Measurements from ENCODE around the gene FOXP1. TPM values are rescaled to one million over a fixed set of nuclear protein-coding genes. Genes with fewer than 3 reads are reported as not detected.

FOXP1 gene
- total and polyA plus RNA-seq, 2 of the 8 experiments (the other 6 are each of a cell fraction or from before 2014, with no cell fraction given) = 13.9 to 25.4 TPM

GRCh38 chr3:71109977-71110285 is 473.6 kb downstream of the FOXP1 start:
- Histone ChIP-seq H3K79me1 (ENCODE audit: low read depth, low read length) (no peaks in the 10 kb centered on the region), H3K4me2 (ENCODE audit: insufficient read depth in 1 of 2, low read depth in 2 of 2, low read length in 2 of 2) (no peak overlapping the region), H3K36me3 (ENCODE audit: control insufficient read depth in 2 of 4, insufficient read depth in 4 of 4, low read length in 3 of 4) (peaks cover 0 to 3% (median 1%) of the 10 kb centered on the region in 4 experiments; a peak in 1 of 8 replicates), H4K91ac (replicated peaks; ENCODE audit: insufficient read length, low read length) (no peak overlapping the region), H3K79me2 (ENCODE audit: control insufficient read depth in 1 of 2, insufficient read depth in 2 of 2, low read length in 2 of 2) (no peaks in the 10 kb centered on the region), H2BK20ac (ENCODE audit: low read length) (no peak overlapping the region), H3K56ac (replicated peaks; ENCODE audit: insufficient read length, low read depth, low read length) (no peak overlapping the region), H2BK5ac (ENCODE audit: low read depth, low read length) (no peak overlapping the region), H2BK15ac (ENCODE audit: low read length) (no peak overlapping the region), H3K27me3 (replicated peaks in 1 of 4; ENCODE audit: control insufficient read depth in 3 of 4, extremely low read depth in 1 of 4, insufficient read depth in 3 of 4, low read length in 3 of 4) (no peaks in the 10 kb centered on the region), H3K9me3 (ENCODE audit: insufficient read depth in 2 of 2, low read depth in 1 of 2, low read length in 1 of 2) (no peaks in the 10 kb centered on the region), H4K20me1 (replicated peaks in 1 of 2; ENCODE audit: control insufficient read depth in 1 of 2, insufficient read depth in 2 of 2, low read length in 2 of 2) (no peaks in the 10 kb centered on the region), H4K5ac (ENCODE audit: insufficient read length, low read depth, low read length) (no peak overlapping the region), H3K18ac (ENCODE audit: extremely low read depth, low read length) (no peak overlapping the region), H3K4ac (replicated peaks; ENCODE audit: insufficient read length, low read depth, low read length) (no peak overlapping the region), H3K9ac (replicated peaks in 1 of 4; ENCODE audit: extremely low read depth in 1 of 4, low read depth in 3 of 4, low read length in 3 of 4) (no peak overlapping the region), H3K23ac (ENCODE audit: insufficient read length) (no peak overlapping the region), H3K14ac (ENCODE audit: insufficient read length) (no peak overlapping the region), H3K23me2 (ENCODE audit: low read depth, low read length) (no peaks in the 10 kb centered on the region), H3K27ac (ENCODE audit: low read depth, low read length) (no peak overlapping the region), H4K8ac (ENCODE audit: extremely low read depth, insufficient read depth, low read length) (no peak overlapping the region), H3K4me3 (ENCODE audit: extremely low read depth in 1 of 4, insufficient read depth in 2 of 4, low read depth in 3 of 4, low read length in 4 of 4) (no peak overlapping the region), H3K4me1 (replicated peaks in 1 of 4; ENCODE audit: control insufficient read depth in 3 of 4, insufficient read depth in 4 of 4, low read length in 3 of 4) (peaks cover 2 to 5% (median 3%) of the 10 kb centered on the region in 4 experiments; a peak in 3 of 7 replicates), H2AK5ac (ENCODE audit: low read depth, low read length) (no peak overlapping the region), H2BK12ac (ENCODE audit: low read depth, low read length) (no peak overlapping the region), H2AFZ (ENCODE audit: low read length) (no peak overlapping the region), H2BK120ac (replicated peaks; ENCODE audit: low read depth, low read length) (no peak overlapping the region)
- DNase-seq (ENCODE audit: low read depth in 1 of 2, low spot score in 2 of 2) (no peak), FAIRE-seq (no peak)
- CTCF ChIA-PET (ENCODE audit: partially characterized antibody) = interaction anchor here (0.9 kb wide), 1 partner anchor 11 kb away, joined by 4 read pairs; no protein-coding TSS in a partner anchor
- POLR2A ChIA-PET (ENCODE audit: partially characterized antibody) = interaction anchor here (0.7 kb wide), 1 partner anchor 19 kb away, joined by 3 read pairs; no protein-coding TSS in a partner anchor
- no peak for TF ChIP-seq RAD21 (IDR thresholded peaks at IDR 0.05 in 1 of 2, conservative IDR thresholded peaks at IDR 0.05 in 1 of 2; ENCODE audit: low read depth in 2 of 2, low read length in 2 of 2)
- no peak for TF ChIP-seq YY1 (IDR thresholded peaks at IDR 0.05; ENCODE audit: low read depth, low read length)
- no peak for TF ChIP-seq CREB1 (IDR thresholded peaks at IDR 0.05)
- TF ChIP-seq SP2 (IDR thresholded peaks at IDR 0.05; ENCODE audit: low read length) = no peak
- TF ChIP-seq CEBPB (IDR thresholded peaks at IDR 0.05; ENCODE audit: low read depth, low read length) = no peak
- TF ChIP-seq KDM4A (IDR thresholded peaks at IDR 0.05; ENCODE audit: low read depth, low read length, severe bottlenecking) = no peak
- TF ChIP-seq SRF (IDR thresholded peaks at IDR 0.05; ENCODE audit: low read depth, low read length) = no peak
- TF ChIP-seq KDM1A (IDR thresholded peaks at IDR 0.05; ENCODE audit: borderline replicate concordance, low read length) = no peak
- no peak for TF ChIP-seq TAF1 (IDR thresholded peaks at IDR 0.05; ENCODE audit: low read depth, low read length)
- TF ChIP-seq CBX5 (IDR thresholded peaks at IDR 0.05; ENCODE audit: low read depth, low read length) = no peak
- no peak for TF ChIP-seq HDAC6 (IDR thresholded peaks at IDR 0.05; ENCODE audit: low read depth, low read length)
- 80% methylated on average over 3 of the region's 3 CpGs; no CpG with 5 or more reads in 1 of the 2 experiments for WGBS, 2 experiments (ENCODE audit: extremely low coverage in 1 of 2, insufficient coverage in 1 of 2, insufficient read length in 1 of 2, insufficient replicate concordance in 2 of 2, low coverage in 1 of 2, low lambda C conversion rate in 2 of 2, missing lambda C conversion rate in 1 of 2)

All from H1 (cell line).